Dedifferentiated amniotic fluid mesenchymal stem cell (primary cell): ENCODE measurements around the gene TMEM219.
A peak's percentile ranks its signal among the peaks of the same experiment; 100 is the strongest.

Experiments
- DNase-seq: peaks from one replicate; pipeline ENCODE4 v3.0.0-alpha.2; 2016; ENCODE audit errors: extremely low spot score

Gene TMEM219

DNA sequence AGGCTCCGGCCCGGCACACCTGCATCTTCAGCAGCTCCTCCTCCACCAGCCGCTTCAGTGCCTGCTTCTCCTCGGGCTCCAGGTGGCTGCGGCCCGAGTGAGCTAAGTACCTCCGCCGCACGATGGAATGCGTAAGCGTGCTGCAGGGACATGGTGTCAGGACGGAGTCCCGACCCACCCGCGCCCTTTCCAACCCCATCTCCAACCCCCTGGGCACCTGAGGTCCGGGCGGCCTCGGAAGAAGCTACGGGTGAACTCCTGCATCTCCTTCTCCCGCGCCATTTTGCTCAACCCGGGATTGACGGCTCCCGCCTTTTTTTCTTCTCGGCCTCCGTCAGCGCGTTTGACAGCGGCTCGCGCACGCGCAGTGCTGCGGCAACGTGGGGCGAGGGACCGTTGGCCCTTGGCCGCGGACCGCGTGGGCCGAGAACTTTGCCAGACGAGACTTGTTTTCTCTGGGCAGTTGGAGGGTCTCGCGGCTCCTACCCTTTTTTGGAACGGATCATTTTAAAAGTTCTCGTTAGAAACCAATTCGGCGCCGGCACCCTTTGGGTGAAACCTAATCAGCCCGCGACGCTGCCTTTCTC is 33.5 kb downstream of the TMEM219 start, which contains the start of gene HIRIP3:
TSS of gene HIRIP3 (minus strand) at position 294 of the 587 bp plus-strand sequence. CDS start at position 282, 12 bp downstream.
- DNase-seq: peak; percentile 58

DNA sequence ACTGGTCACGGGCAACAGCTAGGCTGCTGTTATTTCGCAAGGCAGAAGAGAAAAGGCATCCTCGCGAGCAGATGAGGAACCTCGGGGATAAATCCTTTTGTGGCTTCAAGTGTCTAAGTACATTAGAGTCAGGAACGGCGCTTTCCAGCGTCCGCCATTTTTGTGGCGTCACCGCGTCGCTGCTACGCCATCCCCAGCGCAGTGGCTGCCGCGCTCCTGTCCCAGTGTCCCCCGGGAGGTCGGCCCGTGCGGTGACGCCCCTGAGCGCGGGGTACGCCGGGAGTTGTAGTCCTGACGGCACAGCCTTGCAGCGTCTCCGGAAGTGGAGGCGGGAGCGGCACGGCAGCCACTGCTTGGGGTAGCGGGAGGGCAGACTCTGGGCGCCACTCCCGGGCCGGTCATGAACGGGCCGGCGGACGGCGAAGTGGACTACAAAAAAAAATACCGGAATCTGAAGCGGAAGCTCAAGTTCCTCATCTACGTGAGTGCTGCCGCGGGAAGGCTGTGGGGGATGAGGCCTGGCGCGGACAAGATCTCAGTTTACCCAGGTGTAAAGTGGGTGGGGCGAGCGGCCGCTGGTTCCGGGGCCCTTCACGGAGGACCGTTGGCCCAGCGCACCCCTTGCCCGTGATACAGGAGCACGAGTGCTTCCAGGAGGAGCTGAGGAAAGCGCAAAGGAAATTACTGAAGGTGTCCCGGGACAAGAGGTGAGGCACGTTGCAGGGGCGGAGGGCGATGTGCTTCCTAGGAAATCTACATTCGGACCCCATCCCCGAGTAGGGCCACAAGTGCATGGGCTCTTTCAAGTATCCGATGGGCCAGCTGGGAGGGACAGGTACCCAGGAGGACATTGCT is 34.3 kb downstream of the TMEM219 start, which contains the start of gene INO80E:
TSS of gene INO80E (plus strand) at position 331 of the 855 bp plus-strand sequence. CDS start at position 401, 70 bp downstream.
- DNase-seq: peak; percentile 94

DNA sequence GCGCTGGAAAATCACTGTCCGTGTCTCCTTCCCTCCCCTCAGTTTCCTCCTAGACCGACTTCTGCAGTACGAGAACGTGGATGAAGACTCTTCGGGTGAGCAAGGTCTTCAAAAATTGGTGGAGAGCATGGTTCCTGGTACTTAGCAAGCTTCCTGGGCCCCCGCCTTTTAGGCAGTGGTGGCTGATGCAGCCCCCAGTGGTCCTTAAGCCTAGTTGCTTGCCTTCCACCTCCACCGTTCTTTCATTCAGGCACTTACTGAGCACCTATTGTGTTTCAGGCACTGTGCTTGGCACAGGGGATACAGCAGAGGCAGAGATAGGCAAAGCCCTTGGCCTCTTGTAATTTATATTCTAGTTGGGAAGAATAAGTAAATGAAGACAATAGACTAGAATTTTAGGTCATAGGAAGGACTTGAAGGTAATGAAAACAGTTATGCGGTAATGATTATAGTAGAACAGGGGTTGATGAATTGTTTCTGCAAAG is 34.9 kb downstream of the TMEM219 start:
- DNase-seq: no peak

DNA sequence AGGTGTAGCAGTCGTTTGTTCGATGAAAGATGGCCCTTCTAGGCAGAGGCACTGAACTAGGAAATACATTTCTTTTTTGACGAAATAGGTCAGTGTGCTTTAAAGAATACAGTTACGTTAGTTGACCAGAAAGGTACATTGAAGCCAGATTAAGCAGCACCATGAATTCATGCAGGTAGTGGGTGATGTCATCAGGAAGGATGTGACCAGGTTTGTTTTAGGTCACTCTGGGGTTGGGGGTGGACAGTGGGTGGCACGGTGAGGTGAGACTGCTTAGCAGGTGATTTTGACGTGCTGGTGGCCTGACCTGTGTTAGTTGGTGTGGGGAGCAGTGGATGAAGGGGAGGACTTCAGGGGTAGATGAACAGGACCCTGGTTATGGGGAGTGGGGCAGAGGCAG is 37.7 kb downstream of the TMEM219 start:
- no peak for DNase-seq

DNA sequence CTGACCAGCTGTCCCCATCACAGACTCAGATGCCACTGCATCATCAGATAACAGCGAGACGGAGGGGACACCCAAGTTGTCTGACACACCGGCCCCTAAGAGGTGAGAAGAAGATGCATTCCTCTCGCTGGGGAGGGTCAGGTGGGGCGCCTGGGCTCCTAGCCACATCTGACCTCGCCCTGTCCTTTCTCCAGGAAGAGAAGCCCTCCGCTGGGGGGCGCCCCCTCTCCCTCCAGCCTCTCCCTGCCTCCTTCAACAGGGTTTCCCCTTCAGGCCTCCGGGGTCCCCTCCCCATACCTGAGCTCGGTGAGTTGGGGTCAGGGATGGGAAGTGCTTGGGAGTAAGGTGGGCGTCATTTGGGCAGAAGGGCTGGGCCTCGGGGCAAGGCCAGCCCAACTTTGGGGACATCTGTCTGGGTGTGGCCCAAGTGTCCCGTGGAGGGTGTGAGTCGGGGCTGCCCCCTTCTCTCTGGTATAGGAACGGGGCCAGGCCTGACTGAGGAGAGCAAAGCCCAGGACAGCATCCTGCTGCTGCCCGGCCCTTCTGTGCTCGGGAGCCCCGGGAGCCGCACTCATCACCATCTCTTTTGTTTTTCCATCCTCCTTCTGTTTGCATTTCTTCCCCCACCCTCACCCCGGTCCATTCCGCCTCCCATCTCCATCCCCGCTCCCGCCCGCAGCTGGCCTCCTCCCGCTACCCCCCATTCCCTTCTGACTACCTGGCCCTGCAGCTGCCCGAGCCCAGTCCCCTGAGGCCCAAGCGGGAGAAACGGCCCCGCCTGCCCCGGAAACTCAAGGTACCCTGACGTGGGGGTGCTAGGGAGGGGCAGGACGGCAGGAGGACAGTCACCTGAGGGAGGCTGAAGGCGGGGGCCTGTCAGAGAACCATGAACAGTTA is 39.1 kb downstream of the TMEM219 start:
- DNase-seq: no peak

DNA sequence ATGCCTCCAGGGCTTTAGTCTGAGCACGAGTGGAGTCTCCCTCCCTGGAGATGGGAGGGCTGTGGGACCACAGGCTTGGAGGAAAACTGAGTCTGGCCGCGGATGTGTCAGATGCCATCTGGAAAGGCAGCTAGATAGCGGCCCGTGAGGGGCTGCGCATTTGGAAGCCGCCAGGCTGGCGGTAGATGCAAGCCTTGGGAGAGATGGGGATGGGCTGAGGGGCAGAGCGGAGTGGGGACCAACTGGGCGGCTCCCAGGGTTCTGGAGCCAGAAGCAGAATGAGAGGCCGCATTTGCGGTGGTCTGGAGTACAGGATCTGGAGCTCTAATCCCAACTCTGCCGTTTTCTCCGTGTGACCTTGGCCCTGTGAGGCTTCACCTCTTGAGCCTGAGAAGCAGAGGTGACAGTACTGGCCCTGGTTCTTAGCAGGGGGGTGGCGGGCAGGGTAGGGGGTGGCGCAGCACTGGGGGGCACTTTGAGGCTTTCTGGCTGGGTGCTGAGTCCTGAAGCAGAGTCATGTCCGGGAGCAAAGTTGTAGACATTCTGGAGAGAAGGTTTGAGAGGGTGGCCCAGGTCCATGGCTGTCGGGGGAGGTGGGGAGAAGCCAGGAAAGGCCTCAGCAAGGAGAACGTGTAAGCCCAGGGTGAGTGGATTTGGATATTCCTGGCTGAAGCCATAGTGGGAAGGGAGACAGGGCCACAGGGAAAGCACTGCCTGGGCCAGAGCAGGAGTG is 40.9 kb downstream of the TMEM219 start:
- no peak for DNase-seq

DNA sequence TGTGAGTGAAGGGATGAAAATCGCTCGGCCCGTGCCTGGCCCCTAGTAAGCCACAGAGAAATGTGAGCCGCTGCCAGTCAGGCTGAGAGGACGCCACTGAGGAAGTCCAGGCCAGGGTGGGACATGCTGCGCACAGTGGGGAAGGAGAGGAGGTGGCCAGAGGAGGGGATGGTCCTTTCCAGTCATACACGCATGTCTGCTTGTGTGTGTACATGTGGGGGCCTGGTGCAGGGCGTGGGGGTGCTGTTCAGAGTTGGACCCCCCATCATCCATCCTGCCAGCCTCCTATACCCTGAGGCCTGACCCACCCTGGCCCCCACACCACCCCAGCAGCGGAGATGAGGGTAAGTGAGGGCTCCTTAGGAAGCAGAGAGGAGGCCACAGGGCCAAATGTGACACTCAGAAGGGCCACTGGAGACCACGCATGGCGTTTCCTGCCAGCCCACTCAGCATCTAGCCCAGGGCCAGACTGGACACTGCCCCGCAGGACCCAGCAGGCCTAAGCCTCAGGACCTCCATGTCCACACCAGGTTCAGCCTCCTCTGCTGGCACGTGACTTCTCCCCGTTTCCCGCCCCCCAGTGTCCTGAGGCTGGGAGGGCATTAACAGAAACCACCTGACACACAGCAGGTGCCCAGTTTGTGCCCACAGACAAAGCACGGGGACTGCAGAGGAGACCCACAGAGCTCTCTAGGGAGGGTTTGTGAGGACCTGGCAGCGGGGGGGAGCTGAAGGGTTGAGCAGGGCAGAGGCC is 42.0 kb downstream of the TMEM219 start:
- DNase-seq: no peak

DNA sequence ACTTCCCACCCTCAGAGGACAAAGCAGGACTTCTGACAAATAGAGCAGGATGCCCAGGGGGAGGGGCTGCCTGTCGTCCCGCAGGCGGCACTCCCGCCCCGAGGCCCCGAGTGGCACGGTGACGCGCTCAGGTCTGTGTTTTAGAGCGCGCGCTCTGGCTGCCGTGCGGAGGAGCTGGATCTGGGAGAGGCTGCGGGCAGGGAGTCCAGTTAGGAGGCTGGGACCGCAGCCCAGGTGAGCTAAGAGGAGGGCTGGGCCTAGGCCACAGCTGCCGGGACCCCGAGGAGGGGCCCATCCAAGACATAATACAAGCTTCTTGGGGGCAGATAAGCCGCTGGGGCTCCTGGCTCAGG is 42.5 kb downstream of the TMEM219 start:
- DNase-seq: no peak

DNA sequence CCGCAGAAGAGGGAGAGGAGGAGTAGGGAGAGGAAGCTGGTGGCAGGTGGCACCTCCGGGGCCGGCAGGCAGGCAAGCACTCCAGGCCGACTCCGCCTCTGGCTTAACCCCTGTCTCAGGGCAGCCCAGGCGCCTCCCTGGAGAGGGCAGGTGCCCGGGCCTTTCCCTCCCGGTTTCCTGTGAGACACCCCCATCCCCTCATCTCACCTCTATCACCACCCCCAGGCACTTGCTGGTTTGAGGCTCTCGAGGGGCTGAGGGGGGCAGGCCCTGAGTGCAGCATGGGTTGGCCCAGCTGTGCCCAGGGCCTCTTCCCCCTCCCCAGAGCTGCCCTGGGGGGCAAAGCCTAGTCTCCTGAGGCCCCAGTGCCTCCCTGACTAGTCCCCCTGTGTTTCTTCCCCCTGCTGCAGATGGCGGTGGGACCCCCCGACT is 42.9 kb downstream of the TMEM219 start:
- DNase-seq: no peak

DNA sequence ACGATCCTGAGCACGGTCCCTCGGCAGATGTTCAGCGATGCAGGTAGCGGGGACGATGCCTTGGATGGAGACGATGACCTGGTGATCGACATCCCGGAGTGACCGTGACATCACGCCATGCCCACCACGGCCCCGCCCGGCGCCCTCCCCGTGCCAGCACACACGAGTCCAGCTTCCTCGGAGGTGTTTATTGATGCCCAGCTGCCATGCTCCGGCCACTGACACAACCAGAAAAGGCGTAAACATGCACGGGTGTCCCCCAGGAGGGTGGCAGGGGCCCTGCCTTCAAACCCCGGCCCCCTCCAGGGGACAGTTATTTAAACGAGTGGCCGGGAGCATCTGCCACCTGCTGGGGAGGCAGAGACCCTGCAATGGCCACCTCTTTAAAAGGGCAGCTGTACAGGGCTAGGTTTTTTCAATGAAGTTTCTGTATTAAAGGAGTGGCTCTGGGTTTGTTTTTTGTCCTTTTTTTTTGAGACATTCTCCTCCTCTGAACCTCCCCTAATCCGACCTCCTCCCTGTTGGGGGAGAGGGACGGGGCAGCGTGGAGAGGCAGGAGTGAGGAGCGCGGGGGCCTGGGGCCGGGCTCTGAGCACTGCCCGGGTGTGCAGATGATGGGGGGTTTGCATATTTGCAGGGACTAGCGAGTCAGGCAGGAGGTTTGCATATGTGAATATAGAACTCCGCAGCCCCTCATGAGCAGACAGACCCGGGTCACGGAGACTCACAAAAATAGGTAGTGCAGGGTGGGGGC is 43.6 kb downstream of the TMEM219 start:
- DNase-seq: no peak

DNA sequence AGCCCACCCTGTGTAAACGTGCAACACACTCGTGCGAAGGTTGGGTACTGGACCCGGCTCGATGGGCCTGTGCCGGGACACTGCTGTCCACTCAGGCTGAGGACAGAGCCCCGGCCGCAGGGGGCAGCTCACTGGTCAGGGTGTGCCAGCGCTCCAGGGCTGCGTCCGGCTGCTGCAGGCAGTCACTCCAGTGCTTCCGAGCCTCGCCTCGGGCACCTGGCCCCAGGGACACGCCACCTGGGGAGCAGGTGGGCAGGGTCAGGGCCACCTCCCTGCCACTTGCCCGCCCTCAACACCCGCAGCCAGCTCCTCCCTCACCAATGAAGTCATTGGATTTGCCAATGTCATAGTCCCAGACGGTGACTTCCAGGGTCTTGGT is 44.2 kb downstream of the TMEM219 start:
- DNase-seq: no peak

DNA sequence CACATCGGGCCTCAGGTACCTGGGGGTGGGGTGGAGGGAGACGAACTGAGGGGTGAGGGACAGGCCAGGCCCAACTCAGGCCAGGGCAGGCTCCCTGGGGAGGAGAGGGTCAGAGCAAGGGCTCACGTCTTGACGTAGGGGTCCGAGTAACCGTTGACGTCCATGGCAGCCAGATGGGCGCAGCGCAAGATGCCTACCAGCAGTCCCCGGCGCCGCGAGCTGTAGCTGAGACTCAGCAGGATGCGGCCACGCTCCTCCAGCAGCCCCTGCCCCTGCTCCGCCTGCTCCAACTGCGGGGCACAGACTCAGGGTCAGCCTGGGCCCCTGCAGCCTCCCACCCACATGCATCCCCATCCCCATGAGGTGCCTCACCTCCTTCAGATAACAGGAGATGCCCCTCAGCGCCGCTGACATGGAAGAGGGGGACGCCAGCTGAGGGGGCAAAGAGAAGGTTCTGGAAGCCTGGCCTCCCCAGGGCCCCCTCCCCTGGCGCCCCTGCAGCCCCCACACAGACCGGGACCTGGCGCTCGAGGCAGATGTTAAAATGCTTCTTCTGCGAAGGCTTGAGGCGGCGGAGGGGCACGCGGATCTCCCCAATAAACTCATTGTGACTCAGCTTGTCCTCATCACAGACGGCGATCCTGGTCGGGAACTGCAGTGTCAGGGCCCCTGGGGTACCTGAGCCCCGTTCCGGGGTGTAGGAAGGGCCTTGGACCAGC is 44.9 kb downstream of the TMEM219 start:
- DNase-seq: no peak

DNA sequence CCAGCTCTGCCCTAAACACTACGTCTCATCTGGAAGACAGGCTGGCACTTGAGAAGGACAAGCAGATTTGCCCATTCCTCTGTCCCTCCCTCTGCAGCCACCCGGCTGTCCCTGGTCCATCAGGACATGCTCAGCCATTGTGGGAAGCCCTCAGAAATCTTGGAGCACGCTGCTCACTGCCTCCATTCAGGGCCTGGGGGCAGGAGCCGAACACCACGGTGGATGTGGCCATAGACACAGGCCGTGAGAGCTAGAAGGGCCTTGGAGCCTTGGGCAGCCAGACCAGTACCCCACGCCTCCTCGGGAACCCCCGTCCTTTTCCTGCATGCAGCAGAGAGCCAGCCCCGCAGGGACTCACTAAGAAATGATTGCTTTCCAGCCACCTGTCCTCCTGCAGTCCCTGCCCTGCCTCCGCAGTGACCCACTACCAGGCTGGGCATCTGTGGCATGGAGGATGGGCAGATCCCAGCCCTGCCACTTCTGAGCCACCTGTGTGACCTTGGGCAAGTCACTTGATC is 45.6 kb downstream of the TMEM219 start:
- no peak for DNase-seq

DNA sequence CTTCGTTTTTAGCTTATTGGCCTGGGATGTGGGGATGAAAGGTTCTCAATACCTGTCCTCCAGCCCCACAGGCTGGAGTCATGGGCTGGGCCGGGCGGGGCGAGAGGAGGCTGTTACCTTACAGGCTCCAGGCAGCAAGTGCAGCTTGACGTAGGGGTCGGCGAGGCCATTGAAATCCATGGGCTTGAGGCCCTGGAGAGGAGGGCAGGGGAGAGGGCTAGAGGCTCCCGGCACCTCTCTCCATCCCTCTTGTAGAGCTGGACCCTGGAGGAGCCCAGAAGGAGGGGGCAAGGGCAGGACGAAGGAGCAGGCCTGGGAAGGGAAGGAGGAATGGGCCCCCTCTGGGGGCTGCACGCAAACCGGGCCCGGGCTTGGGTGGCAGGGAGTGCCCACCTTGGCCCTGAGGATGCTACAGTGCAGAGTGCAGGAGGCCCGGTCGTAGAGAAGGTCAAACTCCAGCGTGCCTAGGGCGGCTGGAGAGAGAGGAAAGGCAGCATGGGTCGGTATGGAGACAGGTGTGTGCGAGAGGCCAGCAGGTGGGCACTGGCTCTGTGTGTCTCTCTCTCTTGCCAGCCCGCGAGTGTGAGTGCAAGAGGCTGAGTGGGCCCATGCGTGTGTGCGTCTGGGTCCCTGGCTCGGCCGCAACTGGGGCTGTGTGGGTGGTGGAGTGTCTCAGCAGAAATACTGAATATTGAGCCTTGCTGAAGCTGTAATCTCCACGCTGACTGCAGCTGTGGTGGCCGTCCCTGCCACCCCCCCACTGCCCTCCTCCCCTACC is 47.4 kb downstream of the TMEM219 start:
- DNase-seq: no peak

DNA sequence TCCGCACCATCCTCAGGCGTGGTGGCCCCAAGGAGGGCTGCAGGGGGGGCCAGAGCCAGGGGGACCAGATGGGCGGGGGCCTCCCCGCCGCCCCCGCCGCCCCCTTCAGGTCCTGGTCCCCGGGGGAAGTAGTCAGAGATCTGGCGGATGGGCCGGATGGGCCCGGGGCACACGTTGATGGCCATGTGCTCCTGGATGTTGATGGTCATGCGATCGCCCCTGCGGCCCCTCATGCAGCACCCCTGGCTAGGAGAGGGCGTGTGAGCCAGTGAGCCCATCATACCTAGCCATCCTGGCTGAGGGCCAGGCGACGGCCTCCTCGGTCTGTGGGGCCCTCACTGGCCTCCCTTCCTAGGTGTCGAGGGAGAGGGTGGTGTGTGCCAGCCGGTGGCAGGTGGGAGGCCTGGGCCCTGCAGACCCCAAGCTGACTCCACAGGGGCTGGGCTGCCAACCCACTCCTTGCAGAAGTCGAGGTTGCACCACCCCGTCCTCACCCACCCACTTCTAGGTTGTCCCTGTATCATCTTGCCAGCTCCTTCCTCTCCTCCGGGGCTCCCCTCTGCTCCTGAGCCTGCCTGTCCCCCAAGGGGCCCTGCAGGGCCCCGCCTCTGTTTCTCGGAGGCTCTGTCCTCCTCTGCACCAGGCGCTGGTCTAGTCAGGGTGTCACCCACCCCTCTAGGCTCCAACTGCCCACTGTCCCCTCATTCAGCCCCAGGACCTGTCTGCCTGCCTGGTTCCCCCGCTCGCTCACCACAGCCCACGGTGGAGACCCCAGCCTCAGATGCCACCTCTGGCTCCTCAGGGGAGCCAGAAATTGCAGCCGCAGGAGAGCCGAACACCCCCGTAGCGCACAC is 48.3 kb downstream of the TMEM219 start:
- no peak for DNase-seq

DNA sequence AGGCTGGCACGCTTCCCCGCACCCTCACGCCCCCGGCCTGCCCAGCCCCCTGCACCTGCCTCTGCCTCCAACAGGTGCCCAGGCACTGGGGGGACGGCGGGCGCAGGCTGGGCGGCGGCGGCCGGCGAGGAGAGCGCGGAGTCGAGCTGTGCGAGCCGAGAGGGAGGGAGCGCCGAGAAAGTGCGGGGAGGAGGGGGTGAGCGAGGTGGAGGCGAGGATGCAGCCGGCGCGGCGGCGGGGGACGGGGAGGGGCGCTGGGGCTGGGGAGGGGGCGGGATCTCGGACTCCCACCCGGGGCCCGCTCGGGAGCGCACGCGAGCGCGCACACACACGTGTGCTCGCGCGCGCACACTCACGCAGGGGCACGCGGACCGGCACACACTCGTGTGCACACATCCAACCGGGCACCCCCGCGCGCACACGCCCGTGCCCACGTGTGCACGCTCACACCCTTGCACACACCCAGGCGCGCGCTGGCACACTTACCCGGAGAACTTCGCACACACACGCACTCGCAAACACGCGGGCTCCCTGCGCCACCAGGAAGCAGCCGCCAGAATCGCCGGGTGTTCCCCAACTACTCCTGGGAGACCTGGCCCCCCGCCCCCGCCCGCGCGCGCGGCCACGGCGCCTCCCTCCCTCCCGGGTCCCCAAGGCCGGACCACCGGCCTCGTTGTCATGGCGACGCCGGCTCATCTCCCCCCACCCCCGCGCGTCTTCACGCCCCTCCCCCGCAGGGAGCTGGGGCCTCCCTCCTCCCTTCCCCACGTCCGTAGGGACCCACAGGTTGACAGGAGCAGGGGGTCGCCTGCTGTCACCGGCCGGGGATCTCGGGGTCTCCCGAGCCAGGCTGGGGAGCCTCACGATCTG is 49.2 kb downstream of the TMEM219 start, which contains the start of gene DOC2A:
TSS of gene DOC2A (minus strand) at position 184 of the 870 bp plus-strand sequence. CDS start 805 bp downstream, outside the sequence.
- DNase-seq: no peak
